Bronchial epithelial cell (primary cell): ENCODE measurements around the gene TWIST2. TPM values are rescaled to one million over a fixed set of nuclear protein-coding genes. Genes with fewer than 3 reads are reported as not detected.

Experiments
- DNase-seq: peaks from one replicate; pipeline ENCODE4 v3.0.0-alpha.2; 2010; ENCODE audit warnings: low read depth
- FAIRE-seq: peaks from 2 replicates; lab custom pipeline; 2011; peaks lifted over from hg19 to GRCh38; lab: Jason Lieb, UNC
- H3K27me3 ChIP-seq: 2 replicates; pipeline ENCODE4 v1.5.1; 2011; ENCODE audit warnings: low read length; ENCODE audit not compliant: control insufficient read depth, insufficient read depth
- H3K36me3 ChIP-seq: 2 replicates; pipeline ENCODE4 v1.5.1; 2011; ENCODE audit warnings: low read length; ENCODE audit not compliant: control insufficient read depth, insufficient read depth
- H3K4me3 ChIP-seq: 2 replicates; pipeline ENCODE4 v1.5.1; 2011; ENCODE audit warnings: mild to moderate bottlenecking, low read depth, low read length, control low read depth
- CTCF ChIP-seq: IDR thresholded peaks from 2 replicates; pipeline ENCODE4 v1.5.1; 2011; ENCODE audit warnings: mild to moderate bottlenecking, moderate library complexity, low read length, control low read depth, inconsistent platforms; ENCODE audit not compliant: insufficient read depth, severe bottlenecking
- total RNA-seq: library from RNA; depleted of rRNA; stranded (reverse); fragments of >200 nt; gene quantifications from 2 replicates; pipeline ENCODE4 v1.2.1, GENCODE V29; 2014

TWIST2 gene
- total RNA-seq, 1 donor from 2014 or later = 7.4 TPM

DNA sequence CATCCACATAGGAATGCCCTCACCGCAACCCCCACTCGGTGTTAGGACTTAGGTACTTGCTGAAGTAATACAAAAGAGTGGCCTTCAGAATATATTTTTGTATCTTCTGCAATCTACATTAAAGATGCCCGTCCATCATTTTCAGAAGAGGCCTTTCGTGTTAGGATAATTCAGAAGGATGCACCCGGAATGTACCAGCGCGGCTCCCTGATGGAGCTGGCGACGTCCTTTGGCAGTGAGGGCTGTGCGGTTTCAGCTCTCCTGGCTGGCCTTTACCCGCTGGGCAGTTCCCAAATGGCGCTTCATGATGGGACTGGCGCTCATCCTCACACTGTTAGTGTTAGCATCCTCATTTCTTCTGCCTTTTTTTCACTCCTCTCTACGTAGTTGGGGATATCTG, 15.3 kb downstream of the TWIST2 start:
- no peaks in the 10 kb centered on the region for H3K36me3 ChIP-seq
- no peak for TF ChIP-seq CTCF
- no peaks in the 10 kb centered on the region for H3K27me3 ChIP-seq
- FAIRE-seq = no peak
- DNase-seq = no peak
- H3K4me3 ChIP-seq = no peak overlapping the region

GRCh38 chr2:238863749-238864206, 15.9 kb downstream of the TWIST2 start:
- Histone ChIP-seq H3K27me3 (no peaks in the 10 kb centered on the region), H3K4me3 (no peak overlapping the region), H3K36me3 (no peaks in the 10 kb centered on the region)
- no peak for DNase-seq
- FAIRE-seq = no peak
- TF ChIP-seq CTCF = no peak

- Histone ChIP-seq H3K27me3 (no peaks in the 10 kb centered on the region), H3K4me3 (no peak overlapping the region), H3K36me3 (no peaks in the 10 kb centered on the region)
- FAIRE-seq (peak; percentile 91), DNase-seq (peak; percentile 92)
- TF ChIP-seq CTCF = no peak
Observed at GRCh38 chr2:238864207-238865014, 16.5 kb downstream of the TWIST2 start.

- DNase-seq = no peak
- no peaks in the 10 kb centered on the region for H3K27me3 ChIP-seq
- FAIRE-seq = no peak
- H3K36me3 ChIP-seq = no peaks in the 10 kb centered on the region
- TF ChIP-seq CTCF = no peak
- no peak overlapping the region for H3K4me3 ChIP-seq
Observed at GRCh38 chr2:238865015-238865719, 17.3 kb downstream of the TWIST2 start.

GRCh38 chr2:238865744-238866355, 18.0 kb downstream of the TWIST2 start:
- FAIRE-seq (no peak), DNase-seq (no peak)
- Histone ChIP-seq H3K27me3 (no peaks in the 10 kb centered on the region), H3K4me3 (no peak overlapping the region), H3K36me3 (no peaks in the 10 kb centered on the region)
- no peak for TF ChIP-seq CTCF
